Measurements from ENCODE around the gene GABARAPL1.

GABARAPL1 gene

GRCh38 chr12:10251669-10252068, 39.0 kb downstream of the GABARAPL1 start:
- no peak for TF ChIP-seq REST (IDR thresholded peaks at IDR 0.05; ENCODE audit: low read depth)
- no peak for TF ChIP-seq YY1 (IDR thresholded peaks at IDR 0.05; ENCODE audit: low read depth)
- TF ChIP-seq EGR1 (IDR thresholded peaks at IDR 0.05), result no peak
- no peak for TF ChIP-seq TCF12 (IDR thresholded peaks at IDR 0.05; ENCODE audit: low read depth)
- TF ChIP-seq TEAD4 (IDR thresholded peaks at IDR 0.05), result no peak
- no peak for TF ChIP-seq ZBTB7A (IDR thresholded peaks at IDR 0.05; ENCODE audit: low read depth)
- no peak for TF ChIP-seq CEBPB (IDR thresholded peaks at IDR 0.05)
- TF ChIP-seq EP300 (IDR thresholded peaks at IDR 0.05; ENCODE audit: borderline replicate concordance), result no peak
- TF ChIP-seq FOXM1 (IDR thresholded peaks at IDR 0.05; ENCODE audit: borderline replicate concordance, low read depth), result no peak

DNA sequence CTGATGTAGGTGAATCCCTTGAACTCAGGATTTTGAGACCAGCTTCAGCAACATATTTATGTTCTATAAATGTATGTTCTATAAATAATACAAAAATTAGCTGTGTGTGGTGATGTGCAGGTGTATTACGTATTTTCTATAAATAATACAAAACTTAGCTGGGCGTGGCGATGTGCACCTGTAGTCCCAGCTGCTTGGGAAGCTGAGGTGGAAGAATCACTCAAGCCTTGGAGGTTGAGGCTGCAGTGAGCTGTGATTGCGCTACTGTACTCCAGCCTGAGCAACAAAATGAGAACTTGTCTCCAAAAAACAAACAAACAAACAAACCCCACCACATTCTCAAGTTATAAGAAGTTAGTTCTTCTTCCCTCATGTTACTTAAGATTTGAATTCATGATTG, 39.5 kb downstream of the GABARAPL1 start:
- no peak for TF ChIP-seq TCF12 (IDR thresholded peaks at IDR 0.05; ENCODE audit: low read depth)
- TF ChIP-seq REST (IDR thresholded peaks at IDR 0.05; ENCODE audit: low read depth), result no peak
- no peak for TF ChIP-seq FOXM1 (IDR thresholded peaks at IDR 0.05; ENCODE audit: borderline replicate concordance, low read depth)
- TF ChIP-seq NFIC (IDR thresholded peaks at IDR 0.05), result no peak
- TF ChIP-seq ZBTB7A (IDR thresholded peaks at IDR 0.05; ENCODE audit: low read depth), result no peak
- no peak for TF ChIP-seq EGR1 (IDR thresholded peaks at IDR 0.05)
- TF ChIP-seq TAF1 (IDR thresholded peaks at IDR 0.05; ENCODE audit: low read depth), result no peak
- no peak for TF ChIP-seq YY1 (IDR thresholded peaks at IDR 0.05; ENCODE audit: low read depth)
- no peak for TF ChIP-seq RAD21 (IDR thresholded peaks at IDR 0.05; ENCODE audit: low read depth)
- TF ChIP-seq MAX (IDR thresholded peaks at IDR 0.05), result no peak
- no peak for TF ChIP-seq EP300 (IDR thresholded peaks at IDR 0.05; ENCODE audit: borderline replicate concordance)
- no peak for TF ChIP-seq CREB1 (IDR thresholded peaks at IDR 0.05; ENCODE audit: low read depth)

DNA sequence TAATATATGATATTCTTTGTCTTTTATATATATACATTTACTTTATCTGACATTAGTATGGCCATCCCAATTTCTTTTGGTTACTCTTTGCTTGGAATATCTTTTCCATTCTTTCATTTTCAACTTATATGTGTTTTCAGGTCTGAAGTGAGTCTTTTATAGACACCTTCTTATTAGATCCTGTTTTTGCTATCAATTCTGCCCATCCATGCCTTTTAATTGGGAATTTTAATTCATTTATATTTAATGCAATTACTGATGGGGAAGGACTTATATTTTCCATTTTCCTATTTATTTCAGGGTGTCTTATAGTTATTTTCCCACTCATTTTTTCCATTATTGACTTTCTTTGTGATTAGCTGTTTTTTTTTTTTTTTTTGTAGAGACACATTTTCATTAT, 43.4 kb downstream of the GABARAPL1 start:
- no peak for TF ChIP-seq TCF12 (IDR thresholded peaks at IDR 0.05; ENCODE audit: low read depth)
- TF ChIP-seq CEBPB (IDR thresholded peaks at IDR 0.05), result no peak
- no peak for TF ChIP-seq CREB1 (IDR thresholded peaks at IDR 0.05; ENCODE audit: low read depth)
- TF ChIP-seq REST (IDR thresholded peaks at IDR 0.05; ENCODE audit: low read depth), result no peak
- TF ChIP-seq RAD21 (IDR thresholded peaks at IDR 0.05; ENCODE audit: low read depth), result no peak
- TF ChIP-seq FOXM1 (IDR thresholded peaks at IDR 0.05; ENCODE audit: borderline replicate concordance, low read depth), result no peak
- TF ChIP-seq TEAD4 (IDR thresholded peaks at IDR 0.05), result no peak
- TF ChIP-seq TAF1 (IDR thresholded peaks at IDR 0.05; ENCODE audit: low read depth), result no peak
- no peak for TF ChIP-seq ZBTB7A (IDR thresholded peaks at IDR 0.05; ENCODE audit: low read depth)

GRCh38 chr12:10260927-10261326, 48.2 kb downstream of the GABARAPL1 start:
- TF ChIP-seq REST (IDR thresholded peaks at IDR 0.05; ENCODE audit: low read depth), result no peak
- no peak for TF ChIP-seq RAD21 (IDR thresholded peaks at IDR 0.05; ENCODE audit: low read depth)
- TF ChIP-seq CEBPB (IDR thresholded peaks at IDR 0.05), result no peak
- no peak for TF ChIP-seq CREB1 (IDR thresholded peaks at IDR 0.05; ENCODE audit: low read depth)
- TF ChIP-seq MAX (IDR thresholded peaks at IDR 0.05), result no peak
- TF ChIP-seq TEAD4 (IDR thresholded peaks at IDR 0.05), result no peak
- no peak for TF ChIP-seq ZBTB7A (IDR thresholded peaks at IDR 0.05; ENCODE audit: low read depth)
- no peak for TF ChIP-seq TCF12 (IDR thresholded peaks at IDR 0.05; ENCODE audit: low read depth)
- TF ChIP-seq EGR1 (IDR thresholded peaks at IDR 0.05), result no peak
